Kidney (tissue), 14 donors: ENCODE measurements around the gene CUBN. TPM values are rescaled to one million over a fixed set of nuclear protein-coding genes. Genes with fewer than 3 reads are reported as not detected.

Experiments
- DNase-seq, 5 donors: peaks; one replicate each; pipeline ENCODE4 v3.0.0-alpha.2; 2013 to 2020
- FAIRE-seq: peaks from 2 replicates; lab custom pipeline; 2012; peaks lifted over from hg19 to GRCh38; lab: Jason Lieb, UNC
- H3K27ac ChIP-seq, 2 donors: one replicate each; pipeline ENCODE4 v1.7.0; 2013; ENCODE audit warnings: low read depth in 2 of 2, low read length in 2 of 2, inconsistent platforms in 1 of 2
- H3K27me3 ChIP-seq: one replicate; pipeline ENCODE4 v1.7.1; 2013; ENCODE audit warnings: low read length, inconsistent platforms; ENCODE audit not compliant: control insufficient read depth, insufficient read depth
- H3K36me3 ChIP-seq, 3 donors: one replicate each; pipeline versions ENCODE4 v1.7.0 to v1.7.1; 2013; ENCODE audit warnings: low read length in 3 of 3, control low read depth in 1 of 3, inconsistent platforms in 1 of 3; ENCODE audit not compliant: insufficient read depth in 3 of 3, control insufficient read depth in 2 of 3
- H3K4me1 ChIP-seq, 3 donors: one replicate each; pipeline versions ENCODE4 v1.7.0 to v1.7.1; 2013; ENCODE audit warnings: low read length in 3 of 3, inconsistent platforms in 1 of 3, low read depth in 1 of 3; ENCODE audit not compliant: control insufficient read depth in 2 of 3, insufficient read depth in 2 of 3
- H3K4me3 ChIP-seq, 3 donors: one replicate each; pipeline versions ENCODE4 v1.7.0 to v1.8.1; 2013; ENCODE audit warnings: low read length in 3 of 3, control low read depth in 1 of 3, inconsistent platforms in 1 of 3
- H3K9ac ChIP-seq, 3 donors: one replicate each; pipeline versions ENCODE4 v1.7.0 to v1.7.1; 2013; ENCODE audit warnings: low read length in 3 of 3, control low read depth in 1 of 3, inconsistent platforms in 1 of 3
- H3K9me3 ChIP-seq, 3 donors: one replicate each; pipeline versions ENCODE4 v1.7.0 to v1.7.1; 2013; ENCODE audit warnings: low read length in 3 of 3, control low read depth in 1 of 3, inconsistent platforms in 1 of 3; ENCODE audit not compliant: control insufficient read depth in 2 of 3, insufficient read depth in 1 of 3
- CTCF ChIP-seq: IDR thresholded peaks from 3 replicates; pipeline ENCODE4 v1.5.1; 2012; ENCODE audit warnings: mild to moderate bottlenecking, moderate library complexity, borderline replicate concordance; ENCODE audit not compliant: insufficient read depth; ENCODE audit errors: extremely low read depth
- intact Hi-C: fragments of 100-400 bp; cut with DNase I; formaldehyde crosslinking; loops from one replicate; pipeline ENCODE4 v1.11.1; 2022
- polyA plus RNA-seq: library from polyadenylated mRNA; stranded (reverse); fragments of 350-450 nt; fragmentation: Illumina TruSeq; extraction: RNeasy Lipid Tissue Mini Kit (QIAGEN cat#74804); gene quantifications from one replicate; pipeline ENCODE4 v1.2.3, GENCODE V29; 2014; ENCODE audit warnings: low read depth, low replicate concordance; ENCODE audit not compliant: insufficient read depth
- total RNA-seq: library from RNA; stranded (reverse); fragmentation: NEBNext Ultra II Directional; extraction: Animal tissue kit (Norgen Biotek cat#: 25700); gene quantifications from one replicate; pipeline ENCODE4 v1.2.1, GENCODE V29; 2021
- donor health status: control.
- donor health status: control.
- donor health status: control.
- donor health status: control.
- donor health status: control.
- donor health status: DM: yes; HTN: yes; CAD: no.
- donor health status: Normal renal cell carcinoma (clear cell type).

Gene CUBN
- total and polyA plus RNA-seq, 2 donors from 2014 or later: 14.8 to 31.6 TPM

- Histone ChIP-seq H3K9me3 (no peaks in the 10 kb centered on the region), H3K27me3 (no peaks in the 10 kb centered on the region), H3K27ac (no peak overlapping the region), H3K4me1 (peaks cover 0 to 2% (median 0%) of the 10 kb centered on the region in 3 donors), H3K9ac (no peak overlapping the region), H3K4me3 (no peak overlapping the region), H3K36me3 (no peaks in the 10 kb centered on the region)
- DNase-seq (no peak), FAIRE-seq (no peak)
- TF ChIP-seq CTCF: no peak
- intact Hi-C loops: no loop called here
These were observed 342.2 kb downstream of the CUBN start for GRCh38 chr10:16787361-16787791.

- Histone ChIP-seq H3K36me3 (no peaks in the 10 kb centered on the region), H3K4me3 (no peak overlapping the region), H3K9me3 (no peaks in the 10 kb centered on the region), H3K9ac (no peak overlapping the region), H3K4me1 (peaks cover 0 to 2% (median 0%) of the 10 kb centered on the region in 3 donors), H3K27ac (no peak overlapping the region), H3K27me3 (no peaks in the 10 kb centered on the region)
- no peak for FAIRE-seq
- DNase-seq: no peak
- TF ChIP-seq CTCF: no peak
- intact Hi-C loops: no loop called here
These were observed 349.2 kb downstream of the CUBN start for GRCh38 chr10:16780338-16780880.

- DNase-seq: peak in 1 of 5 donors; percentile 17
- no peaks in the 10 kb centered on the region for H3K9me3 ChIP-seq
- intact Hi-C loops: loop anchor here (5.0 kb wide), 1 partner anchor 877 kb away; no protein-coding TSS in a partner anchor
These were observed 350.2 kb downstream of the CUBN start for GRCh38 chr10:16779384-16779915.

More at GRCh38 chr10:16779384-16779915, 350.2 kb downstream of the CUBN start:
- H3K9ac ChIP-seq: no peak overlapping the region
- no peaks in the 10 kb centered on the region for H3K27me3 ChIP-seq
- FAIRE-seq: no peak
- H3K4me3 ChIP-seq: no peak overlapping the region
- H3K27ac ChIP-seq: no peak overlapping the region
- peaks cover 0 to 2% (median 0%) of the 10 kb centered on the region in 3 donors for H3K4me1 ChIP-seq
- no peaks in the 10 kb centered on the region for H3K36me3 ChIP-seq
- no peak for TF ChIP-seq CTCF
